ENCODE data around the gene TMEM161B.
A peak's percentile ranks its signal among the peaks of the same experiment; 100 is the strongest.
"Not testable (repeated sequence)": the region's sequence is repeated elsewhere in the genome, so short reads cannot be mapped to it uniquely, and the experiment has no call there.

TMEM161B gene

GRCh38 chr5:88248743-88249540, 19.7 kb downstream of the TMEM161B start:
- DNase-seq (ENCODE audit: low spot score), result no peak

DNA sequence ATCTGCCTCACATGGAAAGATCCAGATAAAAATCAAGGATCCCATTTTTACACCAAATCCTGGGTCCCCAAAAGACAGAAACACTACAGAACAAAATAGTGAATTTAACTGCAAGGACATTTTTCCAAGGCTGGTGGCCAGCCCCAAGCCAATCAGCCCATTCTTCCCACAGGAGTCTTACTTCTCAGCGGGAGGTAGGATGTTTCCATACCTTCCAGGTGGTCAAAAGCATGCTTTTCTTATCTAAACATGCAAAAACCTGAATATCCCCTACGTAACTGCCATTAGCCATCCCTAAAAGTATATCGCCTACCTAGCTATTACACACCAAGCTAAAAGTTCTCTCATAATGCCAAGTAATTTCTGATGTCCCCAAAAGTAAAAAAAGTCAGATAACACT, 20.6 kb downstream of the TMEM161B start:
- no peak for DNase-seq (ENCODE audit: low spot score)

GRCh38 chr5:88245893-88246244, 22.8 kb downstream of the TMEM161B start:
- no peak for DNase-seq (ENCODE audit: low spot score)

DNA sequence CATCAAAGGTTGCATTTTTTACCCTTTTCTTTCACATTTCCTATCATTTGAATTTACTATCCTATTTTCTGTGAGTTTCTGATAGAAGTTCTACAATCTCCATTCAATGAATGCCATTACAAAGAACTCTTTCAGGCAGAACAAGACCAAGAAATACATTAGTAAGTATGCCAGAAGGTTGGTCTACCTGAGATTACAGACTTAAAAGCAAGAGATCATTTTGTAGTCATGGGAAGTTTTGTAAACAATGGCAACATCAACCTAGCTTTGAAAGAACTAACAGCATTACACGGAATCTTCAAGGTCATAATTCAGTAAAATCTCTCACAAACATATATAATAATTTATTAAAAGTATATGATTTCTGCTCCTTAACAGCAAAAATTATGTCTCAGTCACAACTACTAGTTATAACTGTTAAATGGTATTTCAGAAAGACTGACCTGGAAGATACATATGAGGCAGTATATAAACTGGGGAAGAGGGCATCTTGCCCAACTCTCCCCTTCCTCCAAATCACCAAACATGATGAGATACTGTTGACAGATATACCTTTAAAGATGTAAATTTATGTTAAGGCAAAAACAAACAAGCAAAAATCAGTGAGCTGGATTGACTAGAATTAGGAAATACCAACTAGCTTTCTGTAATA, 23.3 kb downstream of the TMEM161B start:
- no peak for DNase-seq (ENCODE audit: low spot score)

GRCh38 chr5:88244686-88245085, 24.0 kb downstream of the TMEM161B start:
- DNase-seq (ENCODE audit: low spot score), result no peak

GRCh38 chr5:88243493-88243892, 25.2 kb downstream of the TMEM161B start:
- DNase-seq (ENCODE audit: low spot score), result not testable (repeated sequence)

GRCh38 chr5:88238732-88239131, 29.9 kb downstream of the TMEM161B start:
- DNase-seq (ENCODE audit: low spot score), result no peak

DNA sequence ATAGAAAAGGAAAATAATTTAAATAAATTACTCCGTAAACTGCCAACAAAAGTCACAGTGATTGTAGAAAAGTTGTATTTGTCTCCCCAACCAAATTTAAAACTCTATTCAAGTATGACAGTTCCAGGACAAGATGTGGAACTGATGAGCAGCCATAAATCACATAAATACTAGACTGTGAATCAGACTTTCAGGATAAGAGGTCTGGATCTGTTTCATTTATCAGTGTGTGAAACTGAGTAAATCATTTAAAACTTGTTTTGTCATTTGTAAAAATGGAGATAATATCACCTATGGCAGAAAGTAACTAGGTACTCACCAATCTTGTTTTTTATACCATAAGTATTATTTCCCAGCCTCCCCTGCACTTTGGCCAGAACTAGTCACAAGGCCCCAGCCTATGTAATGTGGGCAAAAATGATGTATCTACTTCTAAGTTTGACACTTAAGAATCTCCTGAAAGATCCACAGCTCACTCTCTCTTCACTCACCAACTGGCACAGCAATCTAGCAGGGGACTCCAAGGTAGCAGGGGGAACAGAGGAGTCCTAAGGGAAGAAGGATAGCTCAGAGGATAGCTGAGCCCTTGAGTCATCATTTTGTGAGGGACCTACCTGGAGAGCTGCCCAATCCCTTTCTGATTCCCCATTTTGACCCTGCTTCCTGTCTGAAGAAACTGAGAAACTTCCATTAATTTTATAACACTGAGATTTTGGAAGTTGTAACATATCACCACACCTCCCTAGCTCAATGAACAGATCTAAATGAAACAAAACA, 31.6 kb downstream of the TMEM161B start:
- DNase-seq (ENCODE audit: low spot score), result peak; percentile 7

DNA sequence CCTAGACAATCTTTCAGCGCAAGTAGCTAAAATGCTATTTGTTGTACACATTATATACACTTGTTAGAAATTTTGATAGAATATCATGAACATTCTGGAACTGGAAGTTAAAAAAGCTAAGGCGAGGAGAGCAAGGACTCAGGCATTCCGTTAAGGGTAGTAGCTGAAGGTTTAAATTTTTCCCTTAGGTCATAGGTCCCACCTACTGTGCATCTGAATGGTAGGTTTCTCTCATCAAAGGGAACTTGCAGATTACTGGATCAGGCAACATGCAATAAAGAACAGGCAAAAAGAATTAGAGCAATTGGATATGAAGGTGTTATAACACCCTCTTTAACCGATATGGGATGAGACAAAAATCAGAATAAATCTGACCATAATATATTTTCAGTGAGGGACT, 32.8 kb downstream of the TMEM161B start:
- no peak for DNase-seq (ENCODE audit: low spot score)

GRCh38 chr5:88235346-88235745, 33.3 kb downstream of the TMEM161B start:
- no peak for DNase-seq (ENCODE audit: low spot score)

DNA sequence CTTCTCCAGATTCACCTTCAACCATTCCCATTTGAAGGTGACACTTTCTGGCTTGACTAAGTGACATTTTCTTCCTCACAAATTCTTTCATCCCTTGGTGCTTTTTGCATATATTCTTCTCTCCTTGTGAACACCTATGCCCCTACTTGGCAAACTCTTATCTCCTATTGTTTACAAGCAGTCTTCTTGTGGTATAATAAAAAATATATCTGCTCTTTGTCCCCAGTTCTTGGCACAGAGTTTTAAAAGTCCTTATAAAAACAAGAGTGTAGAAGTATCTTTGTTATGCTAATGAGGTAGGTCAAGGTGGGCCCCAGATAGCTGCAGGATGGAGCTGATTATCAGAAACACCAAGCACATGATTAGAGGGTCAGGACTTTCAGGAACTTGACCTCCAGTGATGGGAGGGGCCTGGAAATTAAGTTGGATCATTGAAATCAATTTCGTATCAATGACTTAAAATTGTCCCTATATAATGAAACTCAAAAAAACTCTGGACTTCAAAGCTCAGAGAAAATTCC, 38.0 kb downstream of the TMEM161B start:
- DNase-seq (ENCODE audit: low spot score), result no peak

DNA sequence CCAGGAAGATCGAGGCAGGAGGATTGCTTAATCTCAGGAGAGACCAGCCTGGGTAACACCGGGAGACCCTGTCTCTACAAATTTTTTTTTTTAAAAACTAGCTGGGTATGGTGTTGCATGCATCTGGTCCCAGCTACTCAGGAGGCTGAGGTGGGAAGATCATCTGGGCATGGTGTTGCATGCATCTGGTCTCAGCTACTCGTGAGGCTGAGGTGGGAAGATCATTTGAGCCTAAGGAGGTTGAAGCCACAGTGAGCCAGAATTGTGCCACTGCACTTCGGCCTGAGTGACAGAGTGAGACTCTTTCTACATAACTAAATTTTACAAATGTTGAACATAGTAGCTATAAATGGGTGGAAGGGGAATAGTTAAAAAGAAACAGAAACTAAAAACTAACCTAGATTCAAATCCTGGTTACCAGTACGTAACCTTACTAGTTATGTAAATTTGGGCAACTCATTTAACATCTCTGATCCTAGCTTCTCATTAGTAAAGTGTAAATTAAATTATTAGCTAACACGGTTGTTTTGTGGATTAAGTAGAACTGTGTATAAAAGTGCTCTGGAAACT, 41.7 kb downstream of the TMEM161B start:
- no peak for DNase-seq (ENCODE audit: low spot score)

DNA sequence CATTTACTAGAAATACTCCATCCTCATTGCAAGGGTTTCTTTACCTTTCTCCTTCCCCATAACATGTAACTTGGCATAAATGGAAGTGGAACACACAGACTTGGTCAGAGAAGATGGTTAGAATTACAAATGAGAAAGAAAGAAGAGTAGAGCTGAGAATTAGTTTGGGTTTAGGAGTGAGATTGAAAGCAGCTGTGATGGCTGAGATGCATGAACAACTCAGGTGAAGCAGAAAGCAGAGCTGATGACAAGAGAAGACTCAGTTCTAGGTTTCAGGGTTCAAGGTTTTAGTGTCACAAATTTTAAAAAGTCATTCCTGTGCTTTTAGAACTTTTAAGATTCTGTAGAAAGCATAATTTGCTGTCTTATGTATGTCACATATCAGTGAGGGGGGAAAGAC, 54.0 kb downstream of the TMEM161B start:
- DNase-seq (ENCODE audit: low spot score), result no peak

DNA sequence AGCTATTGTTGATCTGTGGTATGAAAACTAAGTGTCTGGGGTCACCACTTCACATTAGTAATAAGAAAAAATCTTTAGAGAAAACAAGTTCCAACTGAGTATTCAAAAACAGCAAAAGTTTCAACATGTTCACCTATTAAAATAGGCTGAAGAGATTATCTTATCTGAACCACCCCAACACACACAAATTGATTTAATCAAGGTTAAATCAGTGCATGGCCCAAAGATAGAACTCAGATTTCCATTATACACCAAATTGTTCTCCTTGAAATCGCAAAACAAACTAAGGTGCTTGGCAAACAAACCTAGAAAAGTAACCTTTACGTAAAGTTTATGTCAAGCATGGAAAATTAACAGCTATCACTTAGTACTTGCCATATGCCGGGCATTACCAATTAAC, 61.1 kb downstream of the TMEM161B start:
- no peak for DNase-seq (ENCODE audit: low spot score)

DNA sequence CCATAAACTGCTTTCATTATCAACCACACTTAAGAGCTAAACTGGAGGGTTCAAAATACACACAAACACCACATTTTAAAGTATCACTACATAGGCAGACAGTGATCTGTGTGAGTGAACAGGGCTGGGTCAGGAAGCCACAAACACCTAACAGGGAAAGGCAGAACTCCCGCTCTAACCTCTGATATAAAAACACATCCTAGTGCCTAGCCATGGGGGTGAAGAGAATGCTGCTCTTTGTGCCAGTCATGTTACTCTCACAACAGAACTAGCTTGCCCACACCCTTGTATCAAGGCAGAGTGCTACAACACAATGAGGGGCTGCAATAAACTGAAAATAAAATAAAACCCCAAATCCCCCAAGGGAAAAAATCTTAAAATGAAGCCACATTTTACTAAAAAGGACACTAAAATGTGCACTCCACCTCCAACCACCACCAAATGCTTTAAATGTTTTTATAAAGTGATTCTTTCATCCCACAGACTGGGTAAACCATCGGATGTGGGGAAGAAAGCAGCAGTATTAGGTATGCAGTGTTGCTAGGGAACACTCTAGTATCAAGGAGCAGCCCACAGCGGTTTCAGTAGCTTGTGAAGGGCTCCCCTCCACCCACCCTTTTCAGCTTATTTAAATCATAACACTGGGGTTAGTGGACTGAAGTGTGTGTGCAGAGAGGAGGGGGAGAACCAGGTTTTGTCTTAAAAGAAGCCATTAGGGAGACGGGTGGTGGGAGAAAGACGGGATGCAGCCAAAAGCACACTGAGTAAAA, 64.5 kb downstream of the TMEM161B start:
- no peak for DNase-seq (ENCODE audit: low spot score)

- no peak for DNase-seq (ENCODE audit: low spot score)
These were observed 73.0 kb downstream of the TMEM161B start for GRCh38 chr5:88195636-88196035.

- DNase-seq (ENCODE audit: low spot score), result no peak
These were observed 74.7 kb downstream of the TMEM161B start for GRCh38 chr5:88193896-88194295.

- no peak for DNase-seq (ENCODE audit: low spot score)
These were observed 78.4 kb downstream of the TMEM161B start for GRCh38 chr5:88190106-88190834.

DNA sequence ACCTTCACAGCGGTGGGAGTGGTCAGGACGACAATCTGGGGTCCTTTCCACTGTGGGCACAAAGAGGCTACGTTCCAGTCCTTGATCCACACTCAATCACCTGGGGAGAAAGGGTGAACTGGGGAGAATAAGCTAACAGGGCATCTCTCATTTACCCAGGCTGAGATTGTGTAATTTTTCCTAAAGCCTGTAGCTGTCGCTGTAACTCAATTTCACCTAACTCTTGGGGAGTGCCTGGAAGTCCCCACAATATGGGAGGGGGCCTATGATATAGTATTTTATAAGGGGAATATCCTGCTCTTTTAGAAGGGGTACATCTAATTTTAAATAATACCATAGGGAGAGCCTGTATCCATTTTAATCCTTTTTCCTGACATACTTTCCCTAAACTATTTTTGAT, 79.2 kb downstream of the TMEM161B start:
- not testable (repeated sequence) for DNase-seq (ENCODE audit: low spot score)

GRCh38 chr5:88188458-88189132, 80.0 kb downstream of the TMEM161B start:
- no peak for DNase-seq (ENCODE audit: low spot score)

Measured in RKO (cell line).